GM12874 (cell line): ENCODE results near the gene CCDC134.

Experiments
- TF ChIP-seq, protein P1 (sequence below): IDR thresholded peaks from 2 replicates; pipeline ENCODE4 v1.5.1; 2011; ENCODE audit warnings: low read depth, mild to moderate bottlenecking, control low read depth, low read length, moderate library complexity; ENCODE audit not compliant: insufficient read depth

CCDC134 gene

GRCh38 chr22:41808400-41808799 is 7.9 kb downstream of the CCDC134 start:
- TF ChIP-seq, protein P1, sequence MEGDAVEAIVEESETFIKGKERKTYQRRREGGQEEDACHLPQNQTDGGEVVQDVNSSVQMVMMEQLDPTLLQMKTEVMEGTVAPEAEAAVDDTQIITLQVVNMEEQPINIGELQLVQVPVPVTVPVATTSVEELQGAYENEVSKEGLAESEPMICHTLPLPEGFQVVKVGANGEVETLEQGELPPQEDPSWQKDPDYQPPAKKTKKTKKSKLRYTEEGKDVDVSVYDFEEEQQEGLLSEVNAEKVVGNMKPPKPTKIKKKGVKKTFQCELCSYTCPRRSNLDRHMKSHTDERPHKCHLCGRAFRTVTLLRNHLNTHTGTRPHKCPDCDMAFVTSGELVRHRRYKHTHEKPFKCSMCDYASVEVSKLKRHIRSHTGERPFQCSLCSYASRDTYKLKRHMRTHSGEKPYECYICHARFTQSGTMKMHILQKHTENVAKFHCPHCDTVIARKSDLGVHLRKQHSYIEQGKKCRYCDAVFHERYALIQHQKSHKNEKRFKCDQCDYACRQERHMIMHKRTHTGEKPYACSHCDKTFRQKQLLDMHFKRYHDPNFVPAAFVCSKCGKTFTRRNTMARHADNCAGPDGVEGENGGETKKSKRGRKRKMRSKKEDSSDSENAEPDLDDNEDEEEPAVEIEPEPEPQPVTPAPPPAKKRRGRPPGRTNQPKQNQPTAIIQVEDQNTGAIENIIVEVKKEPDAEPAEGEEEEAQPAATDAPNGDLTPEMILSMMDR, result no peak

DNA sequence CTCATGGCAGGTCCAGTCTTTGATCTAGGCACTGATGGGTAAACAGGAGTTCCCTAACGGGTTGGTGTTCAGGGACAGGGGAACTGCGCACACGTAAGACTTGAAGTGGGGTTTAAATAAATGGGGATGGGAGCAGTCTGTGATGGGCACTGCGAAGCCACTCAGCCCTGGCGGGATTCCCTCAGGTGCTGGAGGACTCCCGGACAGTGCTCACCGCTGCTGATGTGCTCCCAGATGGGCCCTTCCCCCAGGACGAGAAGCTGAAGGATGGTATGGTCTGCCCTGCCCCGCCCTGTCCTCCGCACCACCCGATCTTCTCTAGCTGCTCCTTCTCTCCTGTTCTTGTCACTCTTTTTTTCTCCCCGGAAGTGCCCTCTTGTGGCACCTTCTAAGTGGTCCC is 9.5 kb downstream of the CCDC134 start:
- TF ChIP-seq, protein P1, result no peak

DNA sequence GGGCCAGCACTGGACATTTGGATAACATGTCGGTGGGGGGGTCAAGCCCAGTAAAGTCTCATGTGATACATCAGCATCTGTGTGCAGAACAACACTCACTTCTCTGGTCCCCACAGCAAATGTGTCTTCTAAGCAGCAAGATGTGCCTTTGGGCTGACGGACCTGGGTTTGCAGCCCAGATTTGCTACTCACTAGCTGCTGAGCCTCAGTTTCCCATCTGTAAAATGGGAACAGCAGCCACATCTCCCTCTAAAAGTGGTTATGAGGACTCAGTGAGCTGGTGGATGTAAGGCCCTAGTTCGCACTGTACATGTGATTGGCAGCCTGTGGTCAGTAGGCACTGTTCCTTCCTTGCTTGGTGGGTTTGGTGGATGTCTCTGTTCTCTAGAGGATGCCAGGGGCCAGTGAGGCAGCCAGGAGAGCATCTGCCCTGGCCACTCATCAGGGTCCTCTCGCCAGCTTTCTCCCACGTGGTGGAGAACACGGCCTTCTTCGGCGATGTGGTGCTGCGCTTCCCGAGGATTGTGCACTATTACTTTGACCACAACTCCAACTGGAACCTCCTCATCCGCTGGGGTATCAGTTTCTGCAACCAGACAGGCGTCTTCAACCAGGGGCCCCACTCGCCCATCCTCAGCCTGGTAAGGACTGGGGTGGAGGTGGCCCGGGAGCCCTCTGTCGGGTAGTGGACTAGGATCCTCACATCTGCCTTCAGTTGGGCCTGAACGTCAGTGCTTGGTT is 12.5 kb downstream of the CCDC134 start:
- TF ChIP-seq, protein P1, result no peak

DNA sequence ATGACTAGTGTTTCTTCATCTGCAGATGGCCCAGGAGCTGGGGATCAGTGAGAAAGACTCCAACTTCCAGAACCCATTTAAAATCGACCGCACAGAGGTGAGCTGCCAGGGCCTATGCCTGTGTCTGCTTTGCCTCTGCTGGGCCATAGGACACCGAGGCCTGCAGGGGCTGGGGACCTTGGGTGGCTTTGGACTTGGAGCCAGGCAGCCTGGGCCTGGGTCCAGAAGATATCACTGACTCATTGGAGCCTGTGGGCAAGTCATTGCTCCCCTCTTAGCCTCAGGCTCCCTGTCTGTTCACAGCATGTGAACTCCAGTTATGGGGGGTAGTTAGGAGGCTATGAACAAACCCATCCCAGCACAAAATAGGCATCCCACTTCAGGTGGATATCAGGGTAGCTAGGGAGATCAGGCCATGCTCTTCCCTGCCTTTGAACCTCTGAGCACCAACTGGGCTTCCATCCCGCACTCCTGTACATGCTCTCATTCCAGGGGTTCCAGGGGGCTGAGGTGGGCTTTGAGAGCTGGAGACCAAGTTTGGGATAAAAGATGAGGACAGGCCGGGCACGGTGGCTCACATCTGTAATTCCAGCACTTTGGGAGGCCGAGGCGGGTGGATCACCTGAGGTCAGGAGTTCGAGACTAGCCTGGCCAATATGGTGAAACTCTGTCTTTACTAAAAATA is 13.4 kb downstream of the CCDC134 start:
- TF ChIP-seq, protein P1, result no peak

DNA sequence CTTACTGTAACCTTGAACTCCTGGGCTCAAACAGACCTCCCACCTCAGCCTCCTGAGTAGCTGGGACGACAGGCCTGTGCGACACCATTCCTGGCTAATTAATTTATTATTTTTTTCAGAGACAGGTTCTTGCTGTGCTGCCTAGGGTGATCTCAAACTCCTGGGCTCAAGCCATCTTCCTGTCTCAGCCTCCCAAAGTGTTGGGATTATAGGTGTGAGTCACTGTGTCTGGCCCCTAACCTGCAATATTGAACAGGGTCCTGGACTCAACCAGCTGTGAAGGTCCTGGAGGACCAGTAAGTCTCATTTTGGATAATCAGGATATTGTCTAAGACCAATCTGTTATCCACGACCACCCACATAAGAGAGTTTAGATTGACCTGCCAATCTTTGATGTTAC is 15.2 kb downstream of the CCDC134 start:
- TF ChIP-seq, protein P1, result no peak

GRCh38 chr22:41816241-41816640 is 15.8 kb downstream of the CCDC134 start:
- TF ChIP-seq, protein P1, result no peak

- TF ChIP-seq, protein P1, result no peak
Observed at GRCh38 chr22:41816871-41817270, 16.4 kb downstream of the CCDC134 start.
